NCI-H2081 treated with DMSO at 0.1 percent for 48 hours (cell line): Measurements from ENCODE around the gene RBFOX2.

Source experiments
- DNase-seq: peaks from one replicate; lab custom pipeline; 2025; lab: John Stamatoyannopoulos, UW

RBFOX2 gene

GRCh38 chr22:35862697-35863096 is 165.9 kb downstream of the RBFOX2 start:
- no peak for DNase-seq

GRCh38 chr22:35861451-35861850 is 167.2 kb downstream of the RBFOX2 start:
- no peak for DNase-seq

- no peak for DNase-seq
These were observed 167.8 kb downstream of the RBFOX2 start for GRCh38 chr22:35860837-35861236.

GRCh38 chr22:35860087-35860733 is 168.4 kb downstream of the RBFOX2 start:
- no peak for DNase-seq

GRCh38 chr22:35854334-35854733 is 174.3 kb downstream of the RBFOX2 start:
- no peak for DNase-seq

GRCh38 chr22:35852076-35852475 is 176.5 kb downstream of the RBFOX2 start:
- DNase-seq, result no peak

GRCh38 chr22:35850831-35851230 is 177.8 kb downstream of the RBFOX2 start:
- DNase-seq, result no peak

- no peak for DNase-seq
These were observed 181.8 kb downstream of the RBFOX2 start for GRCh38 chr22:35846804-35847203.

- no peak for DNase-seq
These were observed 183.7 kb downstream of the RBFOX2 start for GRCh38 chr22:35844886-35845285.

GRCh38 chr22:35842954-35843353 is 185.7 kb downstream of the RBFOX2 start:
- DNase-seq, result no peak

- no peak for DNase-seq
These were observed 186.1 kb downstream of the RBFOX2 start for GRCh38 chr22:35842519-35842913.

- no peak for DNase-seq
These were observed 186.6 kb downstream of the RBFOX2 start for GRCh38 chr22:35841907-35842518.

GRCh38 chr22:35840302-35840739 is 188.3 kb downstream of the RBFOX2 start:
- peak; percentile 53 for DNase-seq

GRCh38 chr22:35839841-35840301 is 188.8 kb downstream of the RBFOX2 start:
- no peak for DNase-seq

GRCh38 chr22:35838855-35839576 is 189.6 kb downstream of the RBFOX2 start:
- no peak for DNase-seq

GRCh38 chr22:35837101-35837727 is 191.4 kb downstream of the RBFOX2 start:
- DNase-seq, result no peak

- no peak for DNase-seq
These were observed 192.5 kb downstream of the RBFOX2 start for GRCh38 chr22:35835998-35836691.

- DNase-seq, result no peak
These were observed 193.2 kb downstream of the RBFOX2 start for GRCh38 chr22:35835267-35835997.

GRCh38 chr22:35834061-35834460 is 194.6 kb downstream of the RBFOX2 start:
- DNase-seq, result no peak

- no peak for DNase-seq
These were observed 198.3 kb downstream of the RBFOX2 start for GRCh38 chr22:35830305-35830704.

GRCh38 chr22:35824256-35824655 is 204.4 kb downstream of the RBFOX2 start:
- no peak for DNase-seq
